Measurements from ENCODE around the gene EXOC5. TPM values are rescaled to one million over a fixed set of nuclear protein-coding genes. Genes with fewer than 3 reads are reported as not detected.

Gene EXOC5
- total RNA-seq, 5 donors from 2014 or later (not counting 1 experiment from before 2014, with no cell fraction given): 28.3 to 45.1 (median 36.3) TPM

GRCh38 chr14:57168138-57168679, 100.5 kb downstream of the EXOC5 start:
- ChIA-PET CTCF (no interaction called here), POLR2A (no interaction called here)
- ATAC-seq (replicated peaks in 1 of 4) (no peak), DNase-seq (no peak)
- H3K4me3 ChIP-seq (ENCODE audit: control insufficient read depth in 1 of 2, extremely low read depth in 1 of 2, low read length in 1 of 2): no peak overlapping the region
- H3K4me3 Mint-ChIP-seq: no peak overlapping the region
- WGBS (ENCODE audit: insufficient coverage): 80% methylated on average over 1 of the region's 2 CpGs
- H3K9me3 ChIP-seq: no peaks in the 10 kb centered on the region
- H3K27ac Mint-ChIP-seq: no peak overlapping the region
- H3K36me3 Mint-ChIP-seq: no peaks in the 10 kb centered on the region
- peaks cover 0 to 4% of the 10 kb centered on the region in 2 experiments for H3K27me3 ChIP-seq (replicated peaks in 1 of 2; ENCODE audit: control insufficient read depth in 2 of 2, extremely low read depth in 1 of 2, insufficient read depth in 2 of 2, low read length in 1 of 2)
- H3K9me3 Mint-ChIP-seq: no peaks in the 10 kb centered on the region
- no peak overlapping the region for H3K27ac ChIP-seq (ENCODE audit: low read length)
- no peaks in the 10 kb centered on the region for H3K36me3 ChIP-seq (ENCODE audit: control insufficient read depth in 2 of 2, extremely low read depth in 1 of 2, insufficient read depth in 1 of 2, low read length in 1 of 2)
- H3K27me3 Mint-ChIP-seq: peaks cover 4 to 7% of the 10 kb centered on the region in 2 donors
- H3K4me1 ChIP-seq (ENCODE audit: control insufficient read depth in 1 of 2, extremely low read depth in 1 of 2, insufficient read depth in 2 of 2, low read length in 2 of 2): no peaks in the 10 kb centered on the region
- H3K4me1 Mint-ChIP-seq: no peaks in the 10 kb centered on the region

- ChIA-PET CTCF (no interaction called here), POLR2A (no interaction called here)
- peaks cover 4 to 20% of the 10 kb centered on the region in 2 donors for H3K27me3 Mint-ChIP-seq
- no peaks in the 10 kb centered on the region for H3K9me3 Mint-ChIP-seq
- no peaks in the 10 kb centered on the region for H3K36me3 Mint-ChIP-seq
- Histone ChIP-seq H3K27ac (ENCODE audit: low read length) (no peak overlapping the region), H3K9me3 (no peaks in the 10 kb centered on the region), H3K27me3 (replicated peaks in 1 of 2; ENCODE audit: control insufficient read depth in 2 of 2, extremely low read depth in 1 of 2, insufficient read depth in 2 of 2, low read length in 1 of 2) (peaks cover 2 to 8% of the 10 kb centered on the region in 2 experiments), H3K4me1 (ENCODE audit: control insufficient read depth in 1 of 2, extremely low read depth in 1 of 2, insufficient read depth in 2 of 2, low read length in 2 of 2) (no peaks in the 10 kb centered on the region), H3K4me3 (ENCODE audit: control insufficient read depth in 1 of 2, extremely low read depth in 1 of 2, low read length in 1 of 2) (no peak overlapping the region), H3K36me3 (ENCODE audit: control insufficient read depth in 2 of 2, extremely low read depth in 1 of 2, insufficient read depth in 1 of 2, low read length in 1 of 2) (no peaks in the 10 kb centered on the region)
- DNase-seq: no peak
- no peak overlapping the region for H3K4me3 Mint-ChIP-seq
- no peak overlapping the region for H3K27ac Mint-ChIP-seq
- ATAC-seq (replicated peaks in 1 of 4): no peak
- WGBS (ENCODE audit: insufficient coverage): no CpG with 5 or more reads among the region's 8 CpGs
- no peaks in the 10 kb centered on the region for H3K4me1 Mint-ChIP-seq
These were observed 107.0 kb downstream of the EXOC5 start for GRCh38 chr14:57161583-57162234.

- Mint-ChIP-seq H3K27ac (no peak overlapping the region), H3K36me3 (no peaks in the 10 kb centered on the region), H3K4me3 (no peak overlapping the region), H3K27me3 (peaks cover 4 to 32% of the 10 kb centered on the region in 2 donors), H3K4me1 (no peaks in the 10 kb centered on the region), H3K9me3 (no peaks in the 10 kb centered on the region)
- Histone ChIP-seq H3K9me3 (no peaks in the 10 kb centered on the region), H3K27me3 (replicated peaks in 1 of 2; ENCODE audit: control insufficient read depth in 2 of 2, extremely low read depth in 1 of 2, insufficient read depth in 2 of 2, low read length in 1 of 2) (peaks cover 2 to 6% of the 10 kb centered on the region in 2 experiments), H3K36me3 (ENCODE audit: control insufficient read depth in 2 of 2, extremely low read depth in 1 of 2, insufficient read depth in 1 of 2, low read length in 1 of 2) (no peaks in the 10 kb centered on the region), H3K4me1 (ENCODE audit: control insufficient read depth in 1 of 2, extremely low read depth in 1 of 2, insufficient read depth in 2 of 2, low read length in 2 of 2) (no peaks in the 10 kb centered on the region), H3K4me3 (ENCODE audit: control insufficient read depth in 1 of 2, extremely low read depth in 1 of 2, low read length in 1 of 2) (no peak overlapping the region), H3K27ac (ENCODE audit: low read length) (no peak overlapping the region)
- DNase-seq: no peak
- WGBS (ENCODE audit: insufficient coverage): 69% methylated on average over 2 of the region's 6 CpGs
- ChIA-PET POLR2A (no interaction called here), CTCF (no interaction called here)
- ATAC-seq (replicated peaks in 1 of 4): no peak
These were observed 108.4 kb downstream of the EXOC5 start for GRCh38 chr14:57160333-57160732.

GRCh38 chr14:57153286-57153685, 115.4 kb downstream of the EXOC5 start:
- CTCF ChIA-PET: interaction anchor here in 1 of 2 donors (0.6 kb wide), 1 partner anchor 662 kb away, joined by 3 read pairs; no protein-coding TSS in a partner anchor
- no peak for ATAC-seq (replicated peaks in 1 of 4)
- WGBS (ENCODE audit: insufficient coverage): 83% methylated on average over 2 of the region's 4 CpGs

More at GRCh38 chr14:57153286-57153685, 115.4 kb downstream of the EXOC5 start:
- Mint-ChIP-seq H3K36me3 (no peaks in the 10 kb centered on the region), H3K4me1 (no peaks in the 10 kb centered on the region), H3K4me3 (no peak overlapping the region), H3K27ac (no peak overlapping the region), H3K27me3 (peaks cover 4 to 37% of the 10 kb centered on the region in 2 donors), H3K9me3 (no peaks in the 10 kb centered on the region)
- no peak overlapping the region for H3K27ac ChIP-seq (ENCODE audit: low read length)
- POLR2A ChIA-PET: interaction anchor here in 1 of 2 donors (0.8 kb wide), 1 partner anchor 994 kb away, joined by 3 read pairs; no protein-coding TSS in a partner anchor
- no peak overlapping the region for H3K4me3 ChIP-seq (ENCODE audit: control insufficient read depth in 1 of 2, extremely low read depth in 1 of 2, low read length in 1 of 2)
- no peak for DNase-seq
- H3K36me3 ChIP-seq (ENCODE audit: control insufficient read depth in 2 of 2, extremely low read depth in 1 of 2, insufficient read depth in 1 of 2, low read length in 1 of 2): no peaks in the 10 kb centered on the region
- H3K9me3 ChIP-seq: no peaks in the 10 kb centered on the region
- H3K27me3 ChIP-seq (replicated peaks in 1 of 2; ENCODE audit: control insufficient read depth in 2 of 2, extremely low read depth in 1 of 2, insufficient read depth in 2 of 2, low read length in 1 of 2): peaks cover 0 to 3% of the 10 kb centered on the region in 2 experiments
- no peaks in the 10 kb centered on the region for H3K4me1 ChIP-seq (ENCODE audit: control insufficient read depth in 1 of 2, extremely low read depth in 1 of 2, insufficient read depth in 2 of 2, low read length in 2 of 2)

Other genes starting within 250 kb of the EXOC5 start
- 10 to 100 TPM; 44.4 to 56.9 (median 48.5) TPM for gene AP5M1, start 66 bp upstream of the EXOC5 start, total RNA-seq
- 10 to 100 TPM; 13.6 to 21.2 (median 16.2) TPM for gene NAA30, start 121.7 kb upstream of the EXOC5 start, total RNA-seq
- not detected for gene CCDC198, start 225.0 kb upstream of the EXOC5 start, total RNA-seq

Measured in T-cell (primary cell).